ENCODE data around the gene TLL2. TPM values are rescaled to one million over a fixed set of nuclear protein-coding genes. Genes with fewer than 3 reads are reported as not detected.

Gene TLL2
- total RNA-seq, 4 donors from 2014 or later, result 0.30 to 0.60 TPM; not detected in 2

- no peaks in the 10 kb centered on the region for H3K36me3 ChIP-seq
- H3K4me1 ChIP-seq, result no peaks in the 10 kb centered on the region
- DNase-seq (ENCODE audit: low spot score in 2 of 2), result peak in 1 of 2 donors; percentile 32
- peaks cover 11% of the 10 kb centered on the region for H3K27me3 ChIP-seq
- H3K4me3 ChIP-seq, result no peak overlapping the region
- TF ChIP-seq EP300 (IDR thresholded peaks at IDR 0.05) (no peak), POLR2AphosphoS5 (IDR thresholded peaks at IDR 0.05) (no peak), CTCF (IDR thresholded peaks at IDR 0.05) (no peak), POLR2A (IDR thresholded peaks at IDR 0.05) (no peak)
- WGBS, result 76% methylated on average over 5 of the region's 5 CpGs
- H3K27ac ChIP-seq, result no peak overlapping the region
- H3K9me3 ChIP-seq, result no peaks in the 10 kb centered on the region
These were observed 16.3 kb downstream of the TLL2 start for GRCh38 chr10:96497391-96497790.

GRCh38 chr10:96496281-96496925 is 17.3 kb downstream of the TLL2 start:
- H3K9me3 ChIP-seq, result no peaks in the 10 kb centered on the region
- H3K27me3 ChIP-seq, result peaks cover 11% of the 10 kb centered on the region
- H3K27ac ChIP-seq, result no peak overlapping the region
- WGBS, result 69% methylated on average over 6 of the region's 6 CpGs
- no peaks in the 10 kb centered on the region for H3K4me1 ChIP-seq
- DNase-seq (ENCODE audit: low spot score in 2 of 2), result peak in 1 of 2 donors; percentile 68
- no peak for TF ChIP-seq EP300 (IDR thresholded peaks at IDR 0.05)
- no peak for TF ChIP-seq CTCF (IDR thresholded peaks at IDR 0.05)
- no peak for TF ChIP-seq POLR2A (IDR thresholded peaks at IDR 0.05)
- no peak for TF ChIP-seq POLR2AphosphoS5 (IDR thresholded peaks at IDR 0.05)
- H3K4me3 ChIP-seq, result no peak overlapping the region
- H3K36me3 ChIP-seq, result no peaks in the 10 kb centered on the region

- peak in 1 of 2 donors; percentile 31 for DNase-seq (ENCODE audit: low spot score in 2 of 2)
These were observed 18.2 kb downstream of the TLL2 start for GRCh38 chr10:96495544-96495943.

GRCh38 chr10:96494694-96495093 is 19.0 kb downstream of the TLL2 start:
- 83% methylated on average over 4 of the region's 4 CpGs for WGBS
- Histone ChIP-seq H3K9me3 (no peaks in the 10 kb centered on the region), H3K27me3 (peaks cover 14% of the 10 kb centered on the region), H3K4me3 (no peak overlapping the region), H3K27ac (no peak overlapping the region), H3K4me1 (no peaks in the 10 kb centered on the region), H3K36me3 (no peaks in the 10 kb centered on the region)
- peak in 1 of 2 donors; percentile 34 for DNase-seq (ENCODE audit: low spot score in 2 of 2)
- TF ChIP-seq POLR2AphosphoS5 (IDR thresholded peaks at IDR 0.05) (no peak), CTCF (IDR thresholded peaks at IDR 0.05) (no peak), POLR2A (IDR thresholded peaks at IDR 0.05) (no peak), EP300 (IDR thresholded peaks at IDR 0.05) (no peak)

More at GRCh38 chr10:96495544-96495943, 18.2 kb downstream of the TLL2 start:
- H3K27me3 ChIP-seq, result peaks cover 11% of the 10 kb centered on the region
- TF ChIP-seq CTCF (IDR thresholded peaks at IDR 0.05), result no peak
- TF ChIP-seq EP300 (IDR thresholded peaks at IDR 0.05), result no peak
- TF ChIP-seq POLR2A (IDR thresholded peaks at IDR 0.05), result no peak
- no peak for TF ChIP-seq POLR2AphosphoS5 (IDR thresholded peaks at IDR 0.05)
- H3K27ac ChIP-seq, result no peak overlapping the region
- H3K4me1 ChIP-seq, result no peaks in the 10 kb centered on the region
- 96% methylated on average over 6 of the region's 6 CpGs for WGBS
- no peaks in the 10 kb centered on the region for H3K36me3 ChIP-seq
- H3K4me3 ChIP-seq, result no peak overlapping the region
- no peaks in the 10 kb centered on the region for H3K9me3 ChIP-seq

GRCh38 chr10:96493871-96494525 is 19.7 kb downstream of the TLL2 start:
- 95% methylated on average over 11 of the region's 12 CpGs for WGBS
- Histone ChIP-seq H3K27ac (no peak overlapping the region), H3K4me3 (no peak overlapping the region), H3K27me3 (peaks cover 15% of the 10 kb centered on the region), H3K9me3 (no peaks in the 10 kb centered on the region), H3K4me1 (no peaks in the 10 kb centered on the region), H3K36me3 (no peaks in the 10 kb centered on the region)
- TF ChIP-seq POLR2AphosphoS5 (IDR thresholded peaks at IDR 0.05) (no peak), EP300 (IDR thresholded peaks at IDR 0.05) (no peak), POLR2A (IDR thresholded peaks at IDR 0.05) (no peak), CTCF (IDR thresholded peaks at IDR 0.05) (no peak)
- DNase-seq (ENCODE audit: low spot score in 2 of 2), result peak in 1 of 2 donors; percentile 16
